Suprapubic skin (tissue), 4 donors: ENCODE results near the gene NEUROD4. TPM values are rescaled to one million over a fixed set of nuclear protein-coding genes. Genes with fewer than 3 reads are reported as not detected.

Experiments used
- DNase-seq, 2 donors: peaks; one replicate each; pipeline ENCODE4 v3.0.0-alpha.2; 2019; ENCODE audit warnings: low spot score in 2 of 2
- H3K27ac ChIP-seq: fragments of 200-600 bp; sonication (generic); one replicate; pipeline ENCODE4 v1.5.1; 2019
- H3K27me3 ChIP-seq: fragments of 200-600 bp; sonication (generic); one replicate; pipeline ENCODE4 v1.5.1; 2019
- H3K36me3 ChIP-seq: fragments of 200-600 bp; sonication (generic); one replicate; pipeline ENCODE4 v1.5.1; 2019
- H3K4me1 ChIP-seq: fragments of 200-600 bp; sonication (generic); one replicate; pipeline ENCODE4 v1.5.1; 2019
- H3K4me3 ChIP-seq: fragments of 200-600 bp; sonication (generic); one replicate; pipeline ENCODE4 v1.5.1; 2019; ENCODE audit warnings: mild to moderate bottlenecking
- H3K9me3 ChIP-seq: fragments of 200-600 bp; sonication (generic); one replicate; pipeline ENCODE4 v1.5.1; 2019
- EP300 ChIP-seq: sonication (generic); formaldehyde crosslinking; IDR thresholded peaks from one replicate; pipeline ENCODE4 v1.6.1; 2017; ENCODE audit warnings: antibody characterized with exemption
- POLR2A ChIP-seq, 2 donors: fragments of 450-650 bp; IDR thresholded peaks; one replicate each; pipeline ENCODE4 v1.6.1; 2017; ENCODE audit warnings: antibody characterized with exemption in 2 of 2, mild to moderate bottlenecking in 2 of 2, moderate library complexity in 2 of 2
- POLR2AphosphoS5 ChIP-seq, 3 donors: sonication (generic); formaldehyde crosslinking; IDR thresholded peaks; one replicate each; pipeline ENCODE4 v1.6.1; 2017; ENCODE audit warnings: antibody characterized with exemption in 3 of 3
- WGBS: methylation state at CpG from one replicate; pipeline ENCODE4 v1.1.5; 2018; 5-methylcytosine and 5-hydroxymethylcytosine counted together
- total RNA-seq, 4 donors: library from RNA; depleted of rRNA; stranded (reverse); fragments of >200 nt; gene quantifications; one replicate each; pipeline ENCODE4 v1.1.0, GENCODE V29; 2016
- TF ChIP-seq, protein P1 (sequence below), 2 donors: fragments of 200-600 bp in 1 of 2; fragments of 450-650 bp in 1 of 2; sonication (generic) in 1 of 2; IDR thresholded peaks; one replicate each; pipeline ENCODE4 v1.5.1; 2016 to 2019; ENCODE audit warnings: antibody characterized with exemption in 2 of 2, mild to moderate bottlenecking in 1 of 2, moderate library complexity in 1 of 2

NEUROD4 gene
- total RNA-seq, 4 donors from 2014 or later = not detected

DNA sequence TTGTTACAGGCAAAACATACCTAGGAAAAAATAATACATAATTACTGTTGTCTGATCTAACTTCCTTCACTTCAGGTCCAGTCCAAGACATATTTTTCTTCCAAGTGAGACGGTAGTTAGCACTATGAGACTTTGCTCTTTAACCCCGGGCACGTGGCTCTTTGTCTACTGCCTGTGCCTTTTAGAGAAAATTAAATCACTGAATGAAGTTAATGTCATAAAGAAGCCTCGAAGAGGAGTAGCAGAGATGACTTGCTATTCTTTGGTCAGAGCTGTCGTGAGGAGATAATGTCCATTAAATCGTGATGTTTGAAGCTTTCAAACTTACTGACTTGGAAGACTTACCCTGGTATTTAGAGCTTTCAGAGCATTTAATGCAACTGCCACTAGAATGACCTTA lies 43.9 kb upstream of the NEUROD4 start:
- Histone ChIP-seq H3K9me3 (no peaks in the 10 kb centered on the region), H3K4me1 (no peaks in the 10 kb centered on the region), H3K4me3 (no peak overlapping the region), H3K27ac (no peak overlapping the region), H3K36me3 (no peaks in the 10 kb centered on the region), H3K27me3 (no peaks in the 10 kb centered on the region)
- no peak for DNase-seq
- WGBS = 49% methylated on average over 6 of the region's 6 CpGs
- TF ChIP-seq, protein P1, sequence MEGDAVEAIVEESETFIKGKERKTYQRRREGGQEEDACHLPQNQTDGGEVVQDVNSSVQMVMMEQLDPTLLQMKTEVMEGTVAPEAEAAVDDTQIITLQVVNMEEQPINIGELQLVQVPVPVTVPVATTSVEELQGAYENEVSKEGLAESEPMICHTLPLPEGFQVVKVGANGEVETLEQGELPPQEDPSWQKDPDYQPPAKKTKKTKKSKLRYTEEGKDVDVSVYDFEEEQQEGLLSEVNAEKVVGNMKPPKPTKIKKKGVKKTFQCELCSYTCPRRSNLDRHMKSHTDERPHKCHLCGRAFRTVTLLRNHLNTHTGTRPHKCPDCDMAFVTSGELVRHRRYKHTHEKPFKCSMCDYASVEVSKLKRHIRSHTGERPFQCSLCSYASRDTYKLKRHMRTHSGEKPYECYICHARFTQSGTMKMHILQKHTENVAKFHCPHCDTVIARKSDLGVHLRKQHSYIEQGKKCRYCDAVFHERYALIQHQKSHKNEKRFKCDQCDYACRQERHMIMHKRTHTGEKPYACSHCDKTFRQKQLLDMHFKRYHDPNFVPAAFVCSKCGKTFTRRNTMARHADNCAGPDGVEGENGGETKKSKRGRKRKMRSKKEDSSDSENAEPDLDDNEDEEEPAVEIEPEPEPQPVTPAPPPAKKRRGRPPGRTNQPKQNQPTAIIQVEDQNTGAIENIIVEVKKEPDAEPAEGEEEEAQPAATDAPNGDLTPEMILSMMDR (IDR thresholded peaks at IDR 0.05) = no peak
- TF ChIP-seq POLR2AphosphoS5 (IDR thresholded peaks at IDR 0.05) = no peak
- TF ChIP-seq POLR2A (IDR thresholded peaks at IDR 0.05) = no peak
- no peak for TF ChIP-seq EP300

DNA sequence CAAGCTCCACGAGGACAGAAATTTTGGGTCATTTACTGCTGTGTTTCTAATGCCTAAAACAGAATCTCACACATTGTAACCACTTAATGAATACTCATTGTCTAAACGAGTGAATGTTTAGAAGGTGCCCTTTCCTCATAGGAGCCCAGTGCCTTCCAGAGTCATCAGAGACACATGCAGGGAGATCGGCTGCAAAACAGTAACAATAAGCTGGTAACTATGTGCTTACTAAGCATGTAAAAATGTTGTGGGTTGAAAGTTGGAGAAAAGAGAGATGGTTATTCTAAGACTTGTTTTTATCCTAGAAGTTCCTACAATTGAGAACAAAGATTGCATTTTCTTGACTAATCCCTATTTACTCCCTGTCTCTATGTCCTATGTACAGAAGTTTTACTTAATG lies 42.6 kb upstream of the NEUROD4 start:
- Histone ChIP-seq H3K9me3 (no peaks in the 10 kb centered on the region), H3K4me1 (no peaks in the 10 kb centered on the region), H3K27me3 (no peaks in the 10 kb centered on the region), H3K36me3 (no peaks in the 10 kb centered on the region), H3K4me3 (no peak overlapping the region), H3K27ac (no peak overlapping the region)
- no peak for DNase-seq
- 29% methylated on average over 3 of the region's 3 CpGs for WGBS
- TF ChIP-seq POLR2AphosphoS5 (IDR thresholded peaks at IDR 0.05) = no peak
- TF ChIP-seq EP300 = no peak
- TF ChIP-seq, protein P1 (IDR thresholded peaks at IDR 0.05) = no peak
- no peak for TF ChIP-seq POLR2A (IDR thresholded peaks at IDR 0.05)

DNA sequence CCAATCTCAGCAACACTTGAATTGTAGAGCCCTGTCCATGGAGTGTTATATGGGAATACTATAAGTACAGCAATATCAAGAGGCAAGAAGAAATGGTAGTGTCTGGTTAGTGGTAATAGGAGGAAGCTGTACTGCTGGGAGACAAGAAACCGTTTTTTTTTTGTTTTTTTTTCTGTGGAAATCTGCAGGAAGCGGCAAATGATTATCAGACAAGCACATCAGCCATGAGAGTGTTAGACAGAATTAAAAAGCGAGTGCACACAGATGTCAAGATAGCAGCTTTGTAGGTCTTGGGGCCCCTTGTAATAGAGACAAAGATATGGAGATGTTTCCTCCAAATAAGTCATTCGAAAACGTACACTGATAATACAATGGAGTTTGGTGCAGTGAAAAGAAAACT lies 41.9 kb upstream of the NEUROD4 start:
- TF ChIP-seq POLR2AphosphoS5 (IDR thresholded peaks at IDR 0.05) = no peak
- no peak for TF ChIP-seq EP300
- TF ChIP-seq, protein P1 (IDR thresholded peaks at IDR 0.05) = no peak
- TF ChIP-seq POLR2A (IDR thresholded peaks at IDR 0.05) = no peak

DNA sequence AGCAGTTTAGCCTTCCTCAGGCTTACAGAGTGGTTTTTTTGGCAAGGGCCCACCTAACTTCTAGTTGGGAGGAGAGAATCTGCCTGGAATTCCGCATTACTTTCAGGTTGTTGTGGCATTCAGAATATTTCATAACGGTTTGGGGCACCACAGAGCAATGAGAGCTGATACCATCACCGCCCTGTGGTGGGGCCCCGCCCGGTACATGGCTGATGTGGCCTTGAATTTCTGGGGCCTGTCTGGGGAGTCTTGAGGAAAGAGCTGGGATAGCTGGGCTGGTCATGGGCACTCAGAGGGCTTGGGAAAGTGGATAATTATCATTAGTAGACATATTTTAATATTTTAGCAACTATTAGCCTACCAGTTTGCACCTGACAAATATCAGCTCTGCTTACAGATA lies 39.4 kb upstream of the NEUROD4 start:
- H3K36me3 ChIP-seq = no peaks in the 10 kb centered on the region
- no peak for DNase-seq
- no peaks in the 10 kb centered on the region for H3K27me3 ChIP-seq
- no peak overlapping the region for H3K4me3 ChIP-seq
- 80% methylated on average over 5 of the region's 5 CpGs for WGBS
- TF ChIP-seq POLR2A (IDR thresholded peaks at IDR 0.05) (no peak), EP300 (no peak), POLR2AphosphoS5 (IDR thresholded peaks at IDR 0.05) (no peak)
- TF ChIP-seq, protein P1 (IDR thresholded peaks at IDR 0.05) = no peak
- H3K9me3 ChIP-seq = no peaks in the 10 kb centered on the region
- no peak overlapping the region for H3K27ac ChIP-seq
- H3K4me1 ChIP-seq = no peaks in the 10 kb centered on the region

More for the DNA sequence above, 41.9 kb upstream of the NEUROD4 start:
- no peak overlapping the region for H3K4me3 ChIP-seq
- H3K4me1 ChIP-seq = no peaks in the 10 kb centered on the region
- no peak overlapping the region for H3K27ac ChIP-seq
- no peak for DNase-seq
- H3K9me3 ChIP-seq = no peaks in the 10 kb centered on the region
- no peaks in the 10 kb centered on the region for H3K36me3 ChIP-seq
- 74% methylated on average over 5 of the region's 5 CpGs for WGBS
- no peaks in the 10 kb centered on the region for H3K27me3 ChIP-seq

DNA sequence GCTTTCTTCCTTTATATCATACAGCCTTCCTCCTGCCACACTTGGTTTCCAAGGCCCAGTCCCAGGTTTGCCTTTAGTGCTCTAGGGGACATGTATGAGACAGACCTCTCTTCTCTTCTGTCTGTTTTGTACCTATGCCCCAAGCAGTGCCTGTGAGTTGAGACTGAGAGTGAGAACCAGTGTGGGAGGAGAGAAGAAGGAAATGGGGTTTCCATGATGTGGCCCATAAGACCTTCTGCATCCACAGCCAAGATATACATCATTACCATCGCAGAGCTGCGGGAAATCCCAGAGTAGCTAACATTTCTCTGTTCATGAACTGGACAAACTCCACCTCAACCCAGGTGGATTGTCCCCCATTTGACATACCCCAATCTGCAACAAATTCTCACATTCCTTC lies 38.0 kb upstream of the NEUROD4 start:
- no peak for TF ChIP-seq EP300
- whole genome bisulfite sequencing = 90% methylated on average over 2 of the region's 2 CpGs
- no peak for DNase-seq

DNA sequence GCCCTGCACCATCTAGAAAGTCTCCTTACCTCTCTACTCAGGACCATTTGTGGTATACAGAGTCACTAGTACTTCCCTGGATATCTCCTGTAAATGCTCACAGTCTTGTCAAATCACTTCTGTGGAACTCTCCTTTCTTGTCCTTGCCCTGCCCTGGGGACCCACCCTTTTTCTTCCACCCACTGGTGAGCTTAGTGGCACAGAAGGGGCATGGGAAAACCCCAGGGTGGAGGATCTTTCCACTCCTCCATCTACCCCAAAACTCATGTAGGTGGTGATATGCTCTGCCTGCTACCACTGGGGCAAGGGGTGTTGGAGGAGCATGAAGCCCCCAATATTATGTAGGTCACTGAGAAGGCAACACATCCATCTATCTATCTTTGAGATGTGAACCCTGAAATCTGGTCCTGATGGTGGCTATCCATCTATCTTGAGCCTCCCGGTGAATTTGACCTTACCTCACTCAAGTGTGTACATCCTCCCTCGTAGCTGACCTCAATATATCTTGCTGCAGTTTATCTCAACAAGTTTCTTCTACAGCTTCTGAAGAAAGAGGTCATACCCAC lies 36.2 kb upstream of the NEUROD4 start:
- DNase-seq = no peak
- no peak for TF ChIP-seq EP300
- TF ChIP-seq, protein P1 (IDR thresholded peaks at IDR 0.05) = no peak
- no peak for TF ChIP-seq POLR2A (IDR thresholded peaks at IDR 0.05)
- TF ChIP-seq POLR2AphosphoS5 (IDR thresholded peaks at IDR 0.05) = no peak
- 81% methylated on average over 2 of the region's 2 CpGs for WGBS
- Histone ChIP-seq H3K4me1 (no peaks in the 10 kb centered on the region), H3K9me3 (no peaks in the 10 kb centered on the region), H3K27ac (no peak overlapping the region), H3K36me3 (no peaks in the 10 kb centered on the region), H3K4me3 (peak overlapping the region; percentile 21), H3K27me3 (no peaks in the 10 kb centered on the region)

More for the DNA sequence above, 38.0 kb upstream of the NEUROD4 start:
- Histone ChIP-seq H3K4me3 (no peak overlapping the region), H3K27me3 (no peaks in the 10 kb centered on the region), H3K36me3 (no peaks in the 10 kb centered on the region), H3K9me3 (no peaks in the 10 kb centered on the region), H3K27ac (no peak overlapping the region), H3K4me1 (no peaks in the 10 kb centered on the region)
